Fibroblast of lung (primary cell): ENCODE measurements around the gene CCDC71. TPM values are rescaled to one million over a fixed set of nuclear protein-coding genes. Genes with fewer than 3 reads are reported as not detected.

Source experiments
- DNase-seq, 2 donors: peaks; one replicate each; pipeline versions ENCODE4 v3.0.0 to v3.0.0-alpha.2; 2010; ENCODE audit warnings: low read depth in 2 of 2
- H2AFZ ChIP-seq: 2 replicates; pipeline ENCODE4 v1.5.1; 2012; ENCODE audit warnings: low read length, control low read depth, inconsistent platforms
- H3K27ac ChIP-seq: 2 replicates; pipeline ENCODE4 v1.5.1; 2011; ENCODE audit warnings: low read length, control low read depth; ENCODE audit not compliant: insufficient read depth
- H3K27me3 ChIP-seq: 2 replicates; pipeline ENCODE4 v1.5.1; 2011; ENCODE audit warnings: mild to moderate bottlenecking, low read length; ENCODE audit not compliant: control insufficient read depth, insufficient read depth
- H3K36me3 ChIP-seq: 2 replicates; pipeline ENCODE4 v1.5.1; 2011; ENCODE audit warnings: low read length; ENCODE audit not compliant: control insufficient read depth, insufficient read depth
- H3K4me1 ChIP-seq: 2 replicates; pipeline ENCODE4 v1.5.1; 2011; ENCODE audit warnings: low read length; ENCODE audit not compliant: control insufficient read depth, insufficient read depth; ENCODE audit errors: extremely low read depth
- H3K4me2 ChIP-seq: 2 replicates; pipeline ENCODE4 v1.5.1; 2011; ENCODE audit warnings: low read length, control low read depth; ENCODE audit not compliant: insufficient read depth; ENCODE audit errors: extremely low read depth
- H3K4me3 ChIP-seq, 4 experiments: fragments of 200-600 bp in 1 of 4; sonication (generic) in 1 of 4; replicated peaks in 1 of 4; 2 replicates each; pipeline ENCODE4 v1.5.1; 2011 to 2016; ENCODE audit warnings: low read length in 4 of 4, low read depth in 3 of 4, mild to moderate bottlenecking in 3 of 4, control low read depth in 2 of 4, inconsistent platforms in 1 of 4, mixed read lengths in 1 of 4; ENCODE audit not compliant: insufficient read depth in 1 of 4; ENCODE audit errors: control extremely low read depth in 1 of 4
- H3K79me2 ChIP-seq: 2 replicates; pipeline ENCODE4 v1.5.1; 2012; ENCODE audit warnings: mild to moderate bottlenecking, low read length, inconsistent platforms; ENCODE audit not compliant: control insufficient read depth, insufficient read depth
- H3K9ac ChIP-seq: 2 replicates; pipeline ENCODE4 v1.5.1; 2011; ENCODE audit warnings: mild to moderate bottlenecking, low read length, control low read depth; ENCODE audit not compliant: insufficient read depth
- H3K9me3 ChIP-seq: 2 replicates; pipeline ENCODE4 v1.5.1; 2012; ENCODE audit warnings: low read depth, low read length; ENCODE audit not compliant: control insufficient read depth, insufficient read depth
- H4K20me1 ChIP-seq: 2 replicates; pipeline ENCODE4 v1.5.1; 2011; ENCODE audit warnings: low read length; ENCODE audit not compliant: control insufficient read depth, insufficient read depth; ENCODE audit errors: extremely low read depth
- EZH2 ChIP-seq: IDR thresholded peaks from 2 replicates; pipeline ENCODE4 v1.5.1; 2012; ENCODE audit warnings: low read length, control low read depth, mild to moderate bottlenecking; ENCODE audit errors: missing control alignments
- polyA plus RNA-seq, 2 donors: library from polyadenylated mRNA; depleted of rRNA in 1 of 2; stranded (reverse) in 1 of 2; unstranded in 1 of 2; fragments of >200 nt; gene quantifications; 2 replicates each; pipeline ENCODE4 v1.2.1, GENCODE V29; 2011 to 2012; ENCODE audit warnings: missing spikeins in 1 of 2
- total RNA-seq: library from RNA; depleted of rRNA; stranded (reverse); fragments of >200 nt; gene quantifications from 2 replicates; pipeline ENCODE4 v1.2.1, GENCODE V29; 2014
- TF ChIP-seq, protein P1 (sequence below), 2 donors: IDR thresholded peaks in 1 of 2; conservative IDR thresholded peaks in 1 of 2; 1 replicate in 1 of 2; 2 replicates in 1 of 2; pipeline ENCODE4 v1.5.1; 2011 to 2012; ENCODE audit warnings: low read length in 2 of 2, control low read depth in 1 of 2, inconsistent platforms in 1 of 2, low read depth in 1 of 2, mild to moderate bottlenecking in 1 of 2

CCDC71 gene
- total and polyA plus RNA-seq, 2 donors (not counting 1 experiment from before 2014, with no cell fraction given), result 13.0 to 17.8 TPM

DNA sequence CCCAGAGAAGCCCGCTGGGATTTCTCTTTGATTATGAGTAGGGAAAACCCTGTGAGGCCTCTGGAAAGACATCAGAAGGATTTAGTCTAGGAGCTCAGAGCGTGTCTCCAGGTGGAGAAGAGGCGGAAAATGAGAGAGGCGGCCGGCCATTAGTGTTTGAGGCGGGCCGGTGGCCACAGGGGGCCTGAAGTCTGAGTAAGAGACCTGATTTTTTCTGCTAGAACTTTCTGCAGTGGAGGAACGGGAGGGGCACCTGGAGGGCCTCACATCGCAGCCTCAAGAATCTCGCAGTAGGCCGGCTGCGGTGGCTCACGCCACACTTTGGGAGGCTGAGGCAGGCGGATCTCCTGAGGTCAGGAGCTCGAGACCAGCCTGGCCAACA lies 33.8 kb upstream of the CCDC71 start:
- Histone ChIP-seq H3K9ac (peak overlapping the region; percentile 77), H3K4me3 (peak overlapping the region in 3 of 4 experiments; percentile 56 to 63 (median 62)), H3K27me3 (no peaks in the 10 kb centered on the region), H3K4me2 (peak overlapping the region; percentile 56), H3K9me3 (no peaks in the 10 kb centered on the region), H3K79me2 (peaks cover 11% of the 10 kb centered on the region), H3K36me3 (no peaks in the 10 kb centered on the region), H2AFZ (no peak overlapping the region), H3K4me1 (no peaks in the 10 kb centered on the region), H3K27ac (peak overlapping the region; percentile 86), H4K20me1 (no peaks in the 10 kb centered on the region)
- DNase-seq, result no peak
- TF ChIP-seq, protein P1, sequence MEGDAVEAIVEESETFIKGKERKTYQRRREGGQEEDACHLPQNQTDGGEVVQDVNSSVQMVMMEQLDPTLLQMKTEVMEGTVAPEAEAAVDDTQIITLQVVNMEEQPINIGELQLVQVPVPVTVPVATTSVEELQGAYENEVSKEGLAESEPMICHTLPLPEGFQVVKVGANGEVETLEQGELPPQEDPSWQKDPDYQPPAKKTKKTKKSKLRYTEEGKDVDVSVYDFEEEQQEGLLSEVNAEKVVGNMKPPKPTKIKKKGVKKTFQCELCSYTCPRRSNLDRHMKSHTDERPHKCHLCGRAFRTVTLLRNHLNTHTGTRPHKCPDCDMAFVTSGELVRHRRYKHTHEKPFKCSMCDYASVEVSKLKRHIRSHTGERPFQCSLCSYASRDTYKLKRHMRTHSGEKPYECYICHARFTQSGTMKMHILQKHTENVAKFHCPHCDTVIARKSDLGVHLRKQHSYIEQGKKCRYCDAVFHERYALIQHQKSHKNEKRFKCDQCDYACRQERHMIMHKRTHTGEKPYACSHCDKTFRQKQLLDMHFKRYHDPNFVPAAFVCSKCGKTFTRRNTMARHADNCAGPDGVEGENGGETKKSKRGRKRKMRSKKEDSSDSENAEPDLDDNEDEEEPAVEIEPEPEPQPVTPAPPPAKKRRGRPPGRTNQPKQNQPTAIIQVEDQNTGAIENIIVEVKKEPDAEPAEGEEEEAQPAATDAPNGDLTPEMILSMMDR (conservative IDR thresholded peaks at IDR 0.05 in 1 of 2, IDR thresholded peaks at IDR 0.05 in 1 of 2; ENCODE audit: low read depth in 1 of 2, low read length in 2 of 2), result no peak
- TF ChIP-seq EZH2, result no peak

DNA sequence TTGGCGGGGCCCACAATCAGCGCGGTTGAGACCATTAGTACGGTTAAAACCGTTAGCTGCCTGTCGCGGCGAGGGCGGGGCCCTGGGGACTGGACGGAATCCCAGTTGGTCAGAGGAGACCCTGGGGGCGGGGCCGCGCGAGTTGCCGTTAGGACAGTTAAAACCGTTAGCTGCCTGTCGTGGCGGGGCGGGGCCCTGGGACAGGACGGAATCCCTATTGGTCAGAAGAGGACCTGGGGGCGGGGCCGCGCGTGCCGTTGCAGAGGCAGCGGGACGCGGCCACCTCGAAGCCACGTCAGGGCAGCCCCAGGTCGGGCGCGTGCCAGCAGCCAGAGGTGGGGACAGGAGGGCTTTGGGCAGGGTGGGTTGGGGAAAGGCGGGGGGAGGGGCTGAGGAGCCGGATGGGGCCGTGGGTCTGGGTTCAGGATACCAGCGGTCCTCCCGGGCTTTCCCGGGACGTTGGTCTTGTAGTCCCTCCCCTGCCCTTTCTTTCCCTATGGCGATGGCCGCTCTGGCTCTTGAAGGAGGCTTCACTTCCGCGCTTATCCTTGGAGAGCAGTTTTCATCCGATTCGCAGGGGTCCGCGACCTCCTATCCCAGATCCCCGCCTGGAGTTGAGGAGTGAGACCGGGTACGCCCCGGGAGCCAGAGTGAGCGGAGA lies 33.2 kb upstream of the CCDC71 start:
- Histone ChIP-seq H3K4me1 (no peaks in the 10 kb centered on the region), H3K27ac (peak overlapping the region; percentile 86), H4K20me1 (no peaks in the 10 kb centered on the region), H3K4me3 (peak overlapping the region in 3 of 4 experiments; percentile 56 to 63 (median 62)), H3K9ac (peak overlapping the region; percentile 77), H3K36me3 (no peaks in the 10 kb centered on the region), H3K79me2 (peaks cover 10% of the 10 kb centered on the region), H3K27me3 (no peaks in the 10 kb centered on the region), H3K9me3 (no peaks in the 10 kb centered on the region), H3K4me2 (peak overlapping the region; percentile 56), H2AFZ (peak overlapping the region; percentile 91)
- TF ChIP-seq, protein P1 (conservative IDR thresholded peaks at IDR 0.05 in 1 of 2, IDR thresholded peaks at IDR 0.05 in 1 of 2; ENCODE audit: low read depth in 1 of 2, low read length in 2 of 2), result no peak
- no peak for TF ChIP-seq EZH2
- DNase-seq, result peak; percentile 61 to 81

DNA sequence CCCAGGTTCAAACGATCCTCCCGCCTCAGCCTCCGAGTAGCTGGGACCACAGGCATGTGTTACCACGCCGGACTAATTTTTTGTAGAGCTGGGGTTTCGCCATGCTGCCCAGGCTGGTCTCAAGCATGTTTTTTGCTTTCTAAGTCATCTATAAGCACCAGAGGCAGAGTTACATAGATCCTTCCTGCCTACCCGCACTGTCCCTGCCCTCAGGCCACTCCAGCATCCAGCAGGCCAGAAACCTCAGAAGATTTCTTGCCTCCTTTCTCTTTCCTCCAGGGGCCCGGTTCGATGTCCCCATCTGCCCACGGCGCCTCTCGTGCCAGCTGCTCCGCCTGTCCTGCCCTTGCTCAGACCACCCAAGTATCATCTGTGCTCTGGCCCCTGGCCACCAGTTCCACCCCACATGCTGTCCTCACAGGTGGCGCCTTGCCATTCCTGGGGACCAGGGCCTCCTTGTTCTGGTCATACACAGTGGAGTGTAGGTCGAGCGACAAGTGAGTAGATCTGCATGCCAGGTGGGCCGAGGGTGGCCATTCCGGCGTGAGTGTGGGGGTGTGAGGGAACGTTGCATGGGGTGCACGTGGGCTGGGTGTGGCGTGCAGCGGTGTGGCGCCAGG lies 32.6 kb upstream of the CCDC71 start:
- Histone ChIP-seq H3K9me3 (no peaks in the 10 kb centered on the region), H3K4me2 (peak overlapping the region; percentile 54), H3K27ac (peak overlapping the region; percentile 86), H4K20me1 (no peaks in the 10 kb centered on the region), H3K9ac (no peak overlapping the region), H3K27me3 (no peaks in the 10 kb centered on the region), H2AFZ (peak overlapping the region; percentile 91), H3K36me3 (no peaks in the 10 kb centered on the region), H3K4me3 (peak overlapping the region in 2 of 4 experiments; percentile 30 to 63), H3K4me1 (no peaks in the 10 kb centered on the region), H3K79me2 (peaks cover 7% of the 10 kb centered on the region)
- DNase-seq, result no peak
- TF ChIP-seq, protein P1 (conservative IDR thresholded peaks at IDR 0.05 in 1 of 2, IDR thresholded peaks at IDR 0.05 in 1 of 2; ENCODE audit: low read depth in 1 of 2, low read length in 2 of 2), result no peak
- no peak for TF ChIP-seq EZH2
